Panc1 (cell line): ENCODE results near the gene RNU2-63P. TPM values are rescaled to one million over a fixed set of nuclear protein-coding genes. Genes with fewer than 3 reads are reported as not detected.

Experiments
- ATAC-seq: fragments of 200-7000 bp; cut with Tn5 transposase; 2 replicates; pipeline ENCODE4 v1.9.1; 2020; ENCODE audit warnings: mild to moderate bottlenecking, moderate library complexity
- BruUV-seq: library from RNA; stranded (reverse); fragments of 400-500 nt; replicated peaks from 2 replicates; lab custom pipeline; 2021; lab: Mats Ljungman, UMichigan
- CTCF ChIA-PET: fragments of 300-600 bp; sonication (Branson Sonifier 250); formaldehyde crosslinking; loops from one replicate; lab custom pipeline; 2022; ENCODE audit warnings: antibody characterized with exemption; lab: Charles Lee
- POLR2A ChIA-PET: fragments of 300-600 bp; sonication (Branson Sonifier 250); formaldehyde crosslinking; loops from one replicate; lab custom pipeline; 2022; ENCODE audit warnings: antibody characterized with exemption; lab: Charles Lee
- DNase-seq: peaks from one replicate; pipeline ENCODE4 v3.0.0-alpha.2; 2010; ENCODE audit warnings: low read depth, low spot score
- H3K27ac ChIP-seq: 2 replicates; pipeline ENCODE4 v1.5.1; 2011; ENCODE audit warnings: mild to moderate bottlenecking, low read length, inconsistent platforms
- H3K27me3 ChIP-seq: fragments of 200-500 bp; sonication (Bioruptor generic); 2 replicates; pipeline ENCODE4 v1.6.0; 2014; ENCODE audit warnings: low read length, inconsistent platforms; ENCODE audit not compliant: control insufficient read depth, insufficient read depth
- H3K36me3 ChIP-seq: fragments of 200-500 bp; sonication (Bioruptor generic); 2 replicates; pipeline ENCODE4 v1.5.1; 2014; ENCODE audit warnings: inconsistent platforms, mild to moderate bottlenecking, low read length, moderate library complexity; ENCODE audit not compliant: control insufficient read depth, insufficient read depth
- H3K4me1 ChIP-seq: 2 replicates; pipeline ENCODE4 v1.5.1; 2011; ENCODE audit warnings: inconsistent platforms, mild to moderate bottlenecking, low read length, moderate library complexity; ENCODE audit not compliant: control insufficient read depth, insufficient read depth
- H3K4me3 ChIP-seq, 2 experiments: 2 replicates each; pipeline ENCODE4 v1.5.1; 2011 to 2012; ENCODE audit warnings: low read depth in 2 of 2, low read length in 2 of 2, mild to moderate bottlenecking in 2 of 2, inconsistent platforms in 1 of 2, moderate library complexity in 1 of 2
- H3K9me3 ChIP-seq: fragments of 200-500 bp; sonication (Bioruptor generic); 2 replicates; pipeline ENCODE4 v1.5.1; 2014; ENCODE audit warnings: low read depth, mild to moderate bottlenecking, inconsistent platforms, low read length, moderate library complexity; ENCODE audit not compliant: control insufficient read depth, insufficient read depth
- CTCF ChIP-seq: fragments of 450-650 bp; IDR thresholded peaks from 2 replicates; pipeline ENCODE4 v1.5.1; 2017; ENCODE audit warnings: mild to moderate bottlenecking
- POLR2AphosphoS5 ChIP-seq: IDR thresholded peaks from 2 replicates; pipeline ENCODE4 v1.6.1; 2012; ENCODE audit warnings: mild to moderate bottlenecking, low read depth, low read length, moderate library complexity
- REST ChIP-seq, 2 experiments: IDR thresholded peaks; 2 replicates each; pipeline ENCODE4 v1.6.1; 2011 to 2012; ENCODE audit warnings: low read depth in 2 of 2, control low read depth in 1 of 2, low read length in 1 of 2, mild to moderate bottlenecking in 1 of 2, moderate library complexity in 1 of 2; ENCODE audit not compliant: insufficient read depth in 1 of 2
- SIN3A ChIP-seq: IDR thresholded peaks from 2 replicates; pipeline ENCODE4 v1.6.1; 2012; ENCODE audit warnings: low read depth, mild to moderate bottlenecking, low read length, moderate library complexity, borderline replicate concordance; ENCODE audit not compliant: insufficient read depth
- TCF7L2 ChIP-seq: IDR thresholded peaks from 2 replicates; pipeline ENCODE4 v1.6.1; 2011; ENCODE audit warnings: mild to moderate bottlenecking, low read depth, low read length, inconsistent platforms
- in situ Hi-C: cut with HindIII; loops from 2 replicates; pipeline ENCODE4 v1.10.0; 2016; ENCODE audit warnings: low sequenced_read_pairs, low pct_unique_long_range_greater_than_20kb
- intact Hi-C: fragments of 100-400 bp; cut with micrococcal nuclease; formaldehyde crosslinking; loops from one replicate; pipeline ENCODE4 v1.10.0; 2022; ENCODE audit not compliant: unreplicated experiment
- total RNA-seq: library from RNA; stranded (reverse); gene quantifications from one replicate; pipeline ENCODE4 v1.2.1, GENCODE V29; 2021; ENCODE audit not compliant: unreplicated experiment

RNU2-63P gene
- total RNA-seq, 1 experiment from 2014 or later, result 14.0 TPM

- in situ Hi-C loops, result no loop called here
- intact Hi-C loops, result no loop called here
- H3K36me3 ChIP-seq, result no peaks in the 10 kb centered on the region
- ChIA-PET CTCF (interaction anchor here (0.6 kb wide), 1 partner anchor 153 kb away, joined by 7 read pairs; no protein-coding TSS in a partner anchor), POLR2A (no interaction called here)
- DNase-seq (peak; percentile 48), ATAC-seq (peak; percentile 79)
- peaks cover 4% of the 10 kb centered on the region; the same call in 1 of the 2 replicates for H3K9me3 ChIP-seq
- TF ChIP-seq SIN3A (no peak), TCF7L2 (no peak), POLR2AphosphoS5 (no peak), CTCF (no peak), REST (IDR thresholded peaks at IDR 0.05; ENCODE audit: insufficient read depth in 1 of 2, low read depth in 2 of 2, low read length in 1 of 2) (no peak)
- H3K27ac ChIP-seq, result no peak overlapping the region
- H3K4me3 ChIP-seq, result no peak overlapping the region
- BruUV-seq, result no TSS peak
- H3K4me1 ChIP-seq, result no peaks in the 10 kb centered on the region
- no peaks in the 10 kb centered on the region for H3K27me3 ChIP-seq
These were observed 22.1 kb upstream of the RNU2-63P start for GRCh38 chr2:88038263-88039105.

- Histone ChIP-seq H3K4me1 (no peaks in the 10 kb centered on the region), H3K4me3 (no peak overlapping the region), H3K36me3 (no peaks in the 10 kb centered on the region), H3K27ac (no peak overlapping the region), H3K27me3 (no peaks in the 10 kb centered on the region), H3K9me3 (peaks cover 4% of the 10 kb centered on the region; the same call in 1 of the 2 replicates)
- in situ Hi-C loops, result no loop called here
- POLR2A ChIA-PET, result no interaction called here
- no peak for ATAC-seq
- intact Hi-C loops, result no loop called here
- no peak for DNase-seq
- CTCF ChIA-PET, result no interaction called here
- no peak for TF ChIP-seq POLR2AphosphoS5
- TF ChIP-seq CTCF, result no peak
- no peak for TF ChIP-seq TCF7L2
- no peak for TF ChIP-seq REST (IDR thresholded peaks at IDR 0.05; ENCODE audit: insufficient read depth in 1 of 2, low read depth in 2 of 2, low read length in 1 of 2)
- TF ChIP-seq SIN3A, result no peak
- BruUV-seq, result no TSS peak
These were observed 20.3 kb upstream of the RNU2-63P start for GRCh38 chr2:88036606-88037005.
